Forelimb muscle (tissue), 1 donor: ENCODE results near the gene ERC2. TPM values are rescaled to one million over a fixed set of nuclear protein-coding genes. Genes with fewer than 3 reads are reported as not detected.

Experiments used
- DNase-seq: peaks from one replicate; pipeline ENCODE4 v3.0.0-alpha.2; 2013; ENCODE audit warnings: low read depth
- polyA plus RNA-seq: library from polyadenylated mRNA; unstranded; fragments of 120-200 nt; gene quantifications from one replicate; pipeline ENCODE4 v1.2.1, GENCODE V29; 2013; ENCODE audit not compliant: insufficient read length

Gene ERC2
- polyA plus RNA-seq, 1 donor = 1.2 TPM

DNA sequence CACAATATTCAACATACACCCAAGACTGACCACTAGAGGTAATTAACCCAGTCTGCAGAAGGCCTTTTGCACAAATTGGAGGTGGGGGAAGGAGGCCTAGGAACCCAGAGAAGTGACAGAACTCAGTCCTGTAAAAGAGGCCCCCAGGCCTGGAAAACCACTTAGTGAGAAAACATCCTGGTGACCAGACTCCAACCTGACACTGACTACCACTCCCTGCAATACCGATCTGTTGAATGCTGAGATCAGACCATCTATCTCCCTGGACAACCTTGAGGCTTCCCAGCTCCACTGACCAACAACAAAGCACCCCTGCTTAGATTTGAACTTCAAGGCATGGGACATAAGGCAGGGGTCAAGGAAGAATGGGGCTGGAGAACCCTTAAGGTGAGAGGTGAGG lies 719.2 kb downstream of the ERC2 start:
- DNase-seq = no peak

DNA sequence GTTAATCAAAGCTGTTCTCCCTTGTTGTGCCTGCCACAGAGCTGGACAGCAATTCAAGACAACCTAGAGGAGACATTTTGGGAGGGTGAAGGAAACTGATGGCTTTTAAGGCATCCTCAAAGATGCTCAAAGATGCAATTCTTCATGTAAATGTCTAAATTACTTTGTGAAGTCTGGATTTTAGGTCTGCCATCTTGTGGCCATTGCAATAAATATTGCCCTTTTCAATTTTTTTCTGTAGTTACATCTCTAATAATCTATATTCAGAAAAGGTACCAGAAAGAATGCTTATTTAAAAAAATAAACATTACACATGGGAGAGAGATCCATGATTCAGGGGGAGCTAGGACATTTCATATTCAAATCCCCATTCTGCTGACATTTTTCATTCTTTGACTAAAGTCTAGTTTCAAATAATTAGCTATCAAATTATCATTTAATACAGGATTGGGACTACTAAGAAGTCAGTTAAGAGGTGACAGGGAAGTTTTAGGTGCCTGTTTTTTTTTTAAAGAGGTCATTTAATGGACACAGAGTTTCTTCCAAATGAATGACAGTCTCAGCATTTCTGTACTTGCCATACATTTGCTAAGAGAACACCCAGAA lies 721.4 kb downstream of the ERC2 start:
- DNase-seq = no peak

DNA sequence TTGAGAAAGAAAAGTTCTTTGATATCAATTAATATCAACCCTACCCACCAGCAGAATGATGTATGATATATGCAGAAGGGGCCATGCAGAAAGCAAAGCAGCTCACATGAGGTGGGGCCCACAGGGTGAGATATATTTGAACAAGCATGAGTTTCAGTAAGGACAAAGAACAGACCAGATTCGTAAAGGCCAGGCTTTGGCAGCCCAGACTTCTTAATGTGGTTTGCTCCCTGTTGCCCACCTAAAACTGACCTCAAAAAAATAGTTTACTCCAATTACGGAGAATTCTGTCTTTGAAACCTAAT lies 725.5 kb downstream of the ERC2 start:
- no peak for DNase-seq

DNA sequence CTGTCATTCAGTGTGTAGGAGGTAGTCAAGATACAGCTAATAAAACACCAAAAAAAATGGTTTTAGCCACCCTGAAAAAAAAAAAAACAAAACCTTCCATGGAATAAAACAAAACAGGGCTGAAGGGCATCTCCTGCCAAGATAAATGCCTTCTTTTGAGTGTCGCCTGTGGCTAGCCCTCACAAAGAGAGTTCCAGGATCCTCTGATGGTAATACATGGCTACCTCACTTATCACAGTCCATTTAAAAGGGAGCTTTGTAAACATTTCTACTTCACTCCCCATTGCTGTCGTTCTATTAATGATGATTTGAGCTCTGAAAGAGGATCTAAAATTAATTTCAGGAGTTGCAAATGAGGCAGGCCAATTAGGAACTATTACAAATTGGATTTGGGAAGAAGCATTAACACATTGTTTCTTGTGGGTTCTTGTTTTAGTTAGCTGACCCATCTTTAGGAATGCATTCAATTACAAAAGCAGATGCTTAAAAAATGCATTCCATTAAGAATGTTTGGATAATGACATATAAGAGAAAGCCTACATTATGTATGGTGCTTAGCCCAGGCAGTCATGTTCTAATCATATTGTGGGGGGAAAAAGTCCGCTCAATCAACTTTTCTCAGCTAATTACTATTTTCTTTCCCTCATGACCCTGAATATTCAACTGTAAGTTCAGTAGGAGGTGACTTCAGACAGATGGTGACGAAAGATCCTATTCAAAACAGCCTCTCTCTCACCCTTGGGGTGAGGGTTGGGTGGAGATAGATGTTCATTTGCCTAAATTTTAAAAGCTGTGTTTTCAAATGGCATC lies 726.0 kb downstream of the ERC2 start:
- DNase-seq = no peak

DNA sequence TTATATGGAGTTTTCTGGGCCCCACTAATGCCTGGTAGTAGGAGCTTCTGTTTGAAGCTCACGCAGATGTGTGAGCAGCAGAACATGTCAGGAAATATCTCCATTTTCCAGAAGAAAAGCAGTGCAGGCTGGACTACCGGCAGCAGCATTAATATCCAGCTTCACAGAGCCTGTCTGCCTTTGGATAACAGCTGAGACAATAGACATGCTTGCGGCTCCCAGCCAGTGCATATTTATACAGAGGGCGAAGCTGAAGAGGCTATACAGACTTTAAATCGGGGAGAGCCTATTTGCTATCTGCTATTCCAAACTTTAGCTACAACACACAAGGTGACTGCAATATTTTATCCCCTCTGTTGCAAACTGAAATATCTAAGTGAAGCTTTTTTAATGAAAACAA lies 731.1 kb downstream of the ERC2 start:
- no peak for DNase-seq

DNA sequence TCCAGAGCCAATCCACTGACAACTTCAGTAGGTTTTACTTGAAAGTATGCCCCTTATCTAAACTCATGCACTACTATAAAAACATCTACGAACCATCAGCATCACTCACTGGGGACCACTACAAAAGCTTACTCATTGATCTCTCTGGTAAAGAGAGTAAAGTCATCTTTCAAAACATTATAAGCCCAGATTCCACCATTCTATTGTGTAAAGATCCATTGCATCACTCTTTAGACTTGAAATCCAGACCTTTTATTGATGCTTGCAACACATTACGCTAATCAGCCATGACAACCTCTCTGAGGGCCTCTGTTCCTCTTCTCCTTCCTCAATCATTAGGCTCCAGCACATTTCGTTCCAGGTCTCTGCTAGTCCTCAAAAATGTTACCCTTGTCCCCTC lies 732.3 kb downstream of the ERC2 start:
- DNase-seq = no peak

DNA sequence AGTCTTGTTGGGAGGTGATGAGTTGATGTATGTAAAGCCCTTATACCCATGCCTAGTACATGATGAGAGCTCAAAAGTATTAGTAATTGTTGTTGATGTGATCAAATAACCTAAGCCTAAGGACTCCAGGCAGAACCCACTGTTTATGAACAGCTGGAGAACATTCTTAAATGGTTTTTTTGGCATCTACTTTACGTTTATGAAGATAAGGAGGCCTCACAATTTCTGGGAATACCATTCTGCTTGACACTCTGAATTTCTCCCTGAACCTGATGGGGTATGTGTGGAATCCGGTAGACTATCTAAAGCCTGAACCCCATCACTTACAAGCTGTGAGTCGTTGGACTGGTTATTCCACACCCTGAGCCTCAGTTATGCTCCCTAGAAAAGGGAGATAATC lies 736.5 kb downstream of the ERC2 start:
- DNase-seq = no peak

DNA sequence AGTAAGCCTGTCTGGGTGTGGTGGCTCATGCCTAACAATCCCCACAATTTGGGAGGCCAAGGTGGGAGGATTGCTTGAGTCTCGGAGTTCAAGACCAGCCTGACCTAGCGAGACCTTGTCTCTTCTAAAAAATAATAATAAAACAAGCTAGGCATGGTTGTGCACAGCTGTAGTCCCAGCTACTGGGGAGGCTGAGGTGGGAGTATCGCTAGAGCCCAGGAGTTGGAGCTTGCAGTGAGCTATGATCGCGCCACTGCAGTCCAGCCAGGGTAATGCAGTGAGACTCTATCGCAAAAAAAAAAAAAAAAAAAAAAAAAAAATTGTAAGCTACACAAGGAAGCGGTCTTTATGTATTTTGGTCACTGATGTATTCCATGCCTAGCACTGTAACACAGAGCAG lies 738.7 kb downstream of the ERC2 start:
- DNase-seq = no peak

DNA sequence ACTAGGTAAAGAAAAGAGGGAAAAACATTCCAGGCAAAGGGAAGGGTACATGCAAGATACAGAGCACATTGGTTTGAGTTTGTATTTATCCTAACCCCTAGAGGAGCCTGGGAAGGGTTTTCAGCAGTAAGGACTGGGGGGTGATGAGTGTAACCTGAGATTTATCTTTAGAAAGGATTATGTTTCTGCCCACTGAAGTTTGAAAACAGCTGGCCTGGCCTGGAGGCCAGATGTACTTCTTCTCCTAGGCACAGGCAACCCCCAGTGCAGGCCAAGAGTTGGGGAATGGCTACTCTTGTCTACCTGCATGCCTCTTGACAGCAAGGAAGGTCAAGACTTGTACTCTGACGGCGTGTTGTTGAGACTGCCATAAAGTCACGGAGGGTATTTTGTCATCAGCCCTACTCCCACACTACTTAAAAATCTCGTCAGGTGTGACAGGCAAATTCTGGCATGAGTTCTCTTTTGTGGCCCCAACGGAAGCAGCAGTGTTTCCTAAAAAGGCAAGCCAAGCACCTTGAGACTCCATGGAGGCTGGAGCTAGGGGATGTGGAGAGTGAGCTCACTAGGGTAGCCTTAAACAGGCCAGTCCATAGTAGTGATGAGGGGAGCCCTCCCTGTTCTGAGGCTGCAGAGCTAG lies 739.7 kb downstream of the ERC2 start:
- DNase-seq = no peak

DNA sequence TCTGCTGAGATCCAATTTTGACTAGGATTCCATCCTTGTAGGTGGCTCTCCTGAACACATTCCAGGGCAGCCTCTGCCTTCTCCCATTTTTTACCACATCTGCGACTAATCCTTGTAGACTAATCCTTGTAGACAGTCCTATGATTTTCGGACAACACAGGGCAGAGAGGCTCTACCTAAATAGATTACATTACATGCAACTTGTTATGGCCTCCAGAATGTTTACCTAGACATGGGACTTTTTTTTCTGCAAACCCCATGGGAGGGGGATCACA lies 741.8 kb downstream of the ERC2 start:
- no peak for DNase-seq

DNA sequence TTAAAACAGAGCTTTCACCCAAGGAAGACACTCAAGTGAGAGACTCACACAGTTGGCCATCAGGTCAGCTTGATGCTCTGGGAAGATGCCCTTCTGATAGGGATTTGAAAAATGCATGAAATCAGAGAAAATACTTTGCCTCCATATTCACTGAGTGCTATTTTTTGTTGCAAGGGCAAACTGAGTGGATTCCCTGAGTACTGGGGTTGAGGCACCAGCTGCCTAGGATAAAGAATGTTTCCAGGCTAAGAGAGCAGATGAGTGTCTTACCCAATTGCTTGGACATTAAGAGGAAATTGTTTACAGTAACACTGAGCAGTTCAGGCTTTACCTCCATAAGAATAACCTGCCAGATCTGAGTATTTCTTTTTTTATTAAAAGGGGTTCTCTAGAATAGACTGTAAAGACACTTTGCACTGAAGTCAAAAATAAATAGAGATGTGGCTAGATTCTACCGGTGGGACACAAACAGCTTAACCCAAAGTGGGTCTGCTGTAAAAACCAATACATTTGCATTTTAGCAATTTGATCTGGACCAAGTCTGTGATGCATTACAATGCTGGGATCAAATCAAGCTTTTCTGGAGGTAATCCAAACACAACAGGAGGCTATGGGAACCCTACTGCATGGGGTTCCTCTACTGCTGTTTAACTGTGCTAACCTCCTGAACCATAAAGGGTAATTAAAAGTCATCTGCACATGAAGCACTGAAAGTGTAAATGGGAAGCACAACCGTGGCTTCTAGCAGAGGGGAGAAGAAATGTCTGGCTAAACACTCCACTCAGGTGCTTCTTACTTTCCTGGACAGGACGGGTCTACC lies 742.4 kb downstream of the ERC2 start:
- no peak for DNase-seq

DNA sequence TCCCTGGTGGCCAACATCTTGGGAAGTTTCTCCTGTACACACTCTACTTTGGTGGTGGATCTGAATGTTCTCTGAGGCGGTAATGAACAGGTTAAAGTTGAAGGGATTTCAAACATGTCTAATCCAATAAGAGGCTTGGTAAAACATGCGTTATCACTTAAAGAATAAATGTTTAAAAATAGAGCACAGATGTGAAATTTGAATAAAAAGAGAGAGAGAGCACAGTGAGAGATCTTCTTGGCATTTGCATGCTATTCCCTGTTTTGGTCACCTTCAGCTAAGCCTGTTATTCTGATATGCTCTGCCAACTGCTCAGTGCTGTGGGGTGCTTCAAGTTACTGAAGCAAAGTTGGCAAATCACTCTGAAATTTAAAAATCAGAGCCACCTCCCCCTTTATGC lies 743.4 kb downstream of the ERC2 start:
- no peak for DNase-seq

DNA sequence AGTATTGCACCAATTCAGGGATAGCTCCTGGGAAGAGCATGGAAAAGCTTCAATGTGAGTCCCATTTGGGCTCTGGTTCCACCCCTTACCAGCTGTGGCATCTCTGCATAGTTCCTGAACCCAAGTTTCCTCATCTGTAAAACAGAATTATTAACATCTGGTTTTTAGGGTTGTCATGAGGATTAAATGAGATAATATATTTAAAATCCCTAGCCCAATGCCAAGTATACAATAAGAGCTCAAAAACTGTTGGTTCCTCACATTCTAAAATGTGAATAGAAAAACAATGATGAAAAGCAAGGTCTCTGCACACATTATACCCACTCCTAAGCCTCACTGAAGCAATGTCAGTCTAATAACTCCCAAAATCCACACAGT lies 743.9 kb downstream of the ERC2 start:
- DNase-seq = no peak

DNA sequence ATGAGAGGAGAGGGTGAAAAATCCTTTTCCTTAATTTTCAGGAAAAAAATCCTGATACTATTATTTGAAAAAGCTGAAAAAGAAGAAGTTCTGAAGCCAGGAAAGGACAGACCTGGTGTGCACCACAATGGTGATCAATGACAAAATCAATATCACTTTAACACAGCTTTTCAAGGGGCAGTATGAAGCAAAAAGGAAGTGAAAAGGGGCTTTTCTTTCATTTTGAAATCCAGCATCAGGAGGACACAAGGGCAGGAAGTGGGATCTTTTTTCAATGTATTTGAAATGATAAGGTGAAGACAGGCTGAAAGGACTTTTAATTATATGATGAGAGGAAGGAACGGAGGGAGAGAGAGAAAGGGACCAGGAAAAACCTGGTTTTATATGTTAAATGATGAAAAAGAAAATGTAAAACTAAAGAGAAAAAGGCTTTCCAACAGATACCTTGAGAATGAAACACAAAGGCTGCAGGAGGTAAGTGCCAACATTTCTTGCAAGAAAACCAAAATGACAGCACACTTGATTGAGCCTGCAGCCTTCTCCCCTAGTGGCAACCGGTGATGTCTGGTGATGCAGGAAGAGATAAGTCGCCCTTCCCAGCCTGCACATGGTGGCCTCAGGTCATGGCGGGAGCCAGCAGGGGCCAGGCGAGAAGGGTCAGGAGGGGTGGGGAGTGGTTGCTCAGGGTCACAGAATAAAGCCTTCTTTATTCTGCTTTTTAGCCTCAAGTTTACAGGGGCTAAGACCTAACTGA lies 744.4 kb downstream of the ERC2 start:
- DNase-seq = no peak

DNA sequence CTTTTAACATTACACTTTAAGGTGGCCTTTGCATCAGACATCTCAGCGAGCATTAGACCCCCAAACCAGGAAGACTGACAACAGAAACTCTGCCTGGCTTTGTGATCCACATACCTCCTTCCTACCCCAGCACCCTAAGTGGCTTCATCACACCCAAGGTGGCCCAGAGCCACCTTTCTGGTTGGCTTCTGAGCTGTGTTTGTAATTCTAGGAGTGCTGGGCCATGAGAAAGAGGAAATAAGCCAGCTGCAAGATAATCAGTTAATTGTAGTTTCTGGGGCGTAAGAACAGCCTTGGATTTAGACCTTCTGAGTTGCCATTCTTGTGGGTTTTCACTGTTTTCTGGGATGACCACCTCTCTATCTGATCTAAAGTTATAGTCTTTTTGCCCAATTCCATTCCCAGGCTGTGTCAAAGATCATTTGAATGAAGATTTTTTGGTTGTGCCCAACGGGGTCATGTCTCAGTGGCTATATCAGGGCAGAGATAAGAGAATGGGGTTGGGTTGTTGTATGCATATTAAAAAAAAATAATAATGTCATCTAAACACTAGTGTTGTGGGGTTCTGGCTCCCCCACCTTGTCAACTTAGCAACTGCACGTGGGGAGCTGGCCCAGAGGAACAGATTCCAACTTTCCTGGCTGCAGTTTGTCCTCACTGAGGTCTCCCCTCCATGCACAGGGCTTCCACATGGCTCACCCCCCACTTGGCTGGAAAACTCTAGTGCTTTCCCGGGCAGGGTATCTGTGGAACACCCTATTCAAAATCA lies 746.4 kb downstream of the ERC2 start:
- DNase-seq = no peak

DNA sequence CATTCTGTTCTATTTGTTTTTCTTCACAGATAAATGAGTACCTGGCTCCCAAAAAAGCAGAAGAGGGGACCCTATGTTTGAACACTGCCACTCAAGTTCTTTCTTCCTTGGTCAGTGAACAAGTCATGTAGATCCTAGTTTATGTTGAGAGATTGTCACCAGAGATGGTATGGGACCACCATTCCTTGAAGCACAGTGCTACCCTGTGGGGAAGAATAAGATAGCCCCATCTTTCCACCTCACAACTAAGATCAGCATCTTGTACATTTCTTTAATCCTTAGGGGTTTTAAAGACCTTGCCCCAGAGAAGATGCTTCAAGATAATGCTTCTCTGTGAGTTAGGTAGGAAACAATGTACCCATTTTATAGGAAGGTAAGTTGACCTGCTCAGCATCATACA lies 747.7 kb downstream of the ERC2 start:
- no peak for DNase-seq

DNA sequence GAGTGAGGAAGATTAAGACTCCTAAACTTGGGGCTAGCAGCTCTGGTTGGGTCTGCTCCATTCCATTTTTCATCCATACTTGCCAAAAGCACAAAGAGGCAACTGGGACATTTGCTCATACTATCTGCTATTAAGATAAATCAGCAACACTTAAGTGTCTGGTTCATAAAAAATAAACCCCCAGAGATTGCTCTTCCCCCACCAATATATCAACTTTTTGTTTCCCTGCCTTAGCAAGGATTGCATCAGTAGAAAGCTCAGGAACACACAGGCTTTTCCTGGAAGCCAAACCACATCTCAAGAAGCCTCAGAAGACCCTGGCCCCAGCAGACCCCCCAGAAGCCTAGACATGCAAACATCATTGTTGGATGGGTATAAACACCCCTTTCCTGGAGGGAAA lies 748.8 kb downstream of the ERC2 start:
- no peak for DNase-seq

DNA sequence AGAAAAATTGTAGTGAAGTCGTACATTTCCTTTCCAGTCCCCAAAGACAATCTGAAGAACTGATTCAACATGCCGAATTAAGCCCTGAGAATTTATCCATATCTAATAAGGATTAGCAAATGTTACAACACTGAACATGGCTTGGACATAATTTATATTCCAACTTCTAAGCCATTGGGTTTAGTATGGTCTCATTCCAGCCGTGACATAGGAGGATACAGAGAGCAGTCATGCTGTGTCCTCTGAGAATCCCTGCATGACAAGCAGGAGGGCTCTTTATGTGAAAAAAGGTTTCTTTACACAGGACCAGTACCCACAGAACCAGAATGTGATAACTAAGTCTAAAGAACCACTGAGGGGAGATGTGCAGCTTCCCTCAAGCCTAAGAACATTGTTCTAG lies 749.3 kb downstream of the ERC2 start:
- DNase-seq = no peak

DNA sequence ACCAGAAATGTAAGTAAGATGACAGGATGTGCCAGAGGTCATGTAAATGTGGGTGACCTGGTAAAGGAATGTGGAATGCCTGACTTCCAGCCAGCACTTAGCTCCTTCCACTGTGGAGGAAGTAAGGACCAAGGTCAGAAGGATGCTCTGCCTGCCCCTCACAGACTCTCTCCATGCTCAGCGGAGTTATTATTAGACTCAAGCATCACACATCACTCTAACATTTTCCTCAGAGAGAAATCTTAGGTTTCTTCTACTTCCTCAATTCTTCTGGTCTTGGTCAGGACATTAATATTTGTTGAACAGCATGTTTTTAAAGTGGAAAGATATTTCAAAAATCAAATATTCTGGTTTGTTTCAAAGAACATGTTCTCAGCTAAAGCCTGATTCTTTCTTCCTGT lies 749.7 kb downstream of the ERC2 start:
- DNase-seq = no peak

DNA sequence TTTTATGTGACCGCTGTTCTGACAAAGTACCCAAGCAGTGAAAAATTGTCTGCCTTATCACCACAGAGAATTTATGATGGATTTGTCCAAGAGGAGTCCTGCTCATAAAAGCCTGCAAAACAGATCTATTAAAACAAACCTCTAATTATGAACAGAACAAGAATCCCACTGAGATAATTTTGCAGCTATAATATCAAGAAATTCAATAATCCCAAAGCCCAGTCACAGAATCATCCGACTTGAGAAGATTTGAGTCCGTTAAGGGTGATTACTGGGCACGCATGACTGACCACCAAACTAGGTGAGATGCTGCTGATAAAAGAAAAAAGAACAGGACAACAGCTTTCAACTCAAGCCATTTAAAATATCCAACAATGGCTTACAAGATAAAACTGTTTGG lies 750.2 kb downstream of the ERC2 start:
- no peak for DNase-seq

DNA sequence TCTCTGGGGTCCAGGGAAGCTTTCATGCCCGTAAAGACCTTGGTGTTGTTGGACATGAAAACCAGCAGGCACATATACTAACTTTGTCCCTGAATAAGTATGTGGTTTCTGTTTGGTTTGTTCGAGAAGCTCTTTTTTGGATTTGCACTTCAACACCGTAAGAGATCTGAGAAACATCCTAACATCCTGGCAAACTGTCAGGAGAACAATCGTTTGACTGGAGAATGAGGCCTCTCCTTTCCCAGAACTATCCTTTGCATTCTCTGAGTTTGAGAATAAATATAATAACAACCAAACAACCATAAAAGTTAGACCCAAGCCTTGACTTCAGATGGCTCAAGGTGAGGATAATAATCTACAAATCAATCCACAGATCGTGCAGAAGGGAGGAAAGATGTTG lies 750.8 kb downstream of the ERC2 start:
- no peak for DNase-seq
